ENCODE measurements around the gene OSBPL10. TPM values are rescaled to one million over a fixed set of nuclear protein-coding genes. Genes with fewer than 3 reads are reported as not detected.
"Not testable (repeated sequence)": the region's sequence is repeated elsewhere in the genome, so short reads cannot be mapped to it uniquely, and the experiment has no call there.

OSBPL10 gene
- total RNA-seq, 2 experiments from 2014 or later, result 65.7 to 170 TPM

GRCh38 chr3:31993843-31994242 lies 12.8 kb upstream of the OSBPL10 start:
- H3K9me3 ChIP-seq (ENCODE audit: low read length), result peaks cover 66% of the 10 kb centered on the region
- H3K4me1 ChIP-seq (ENCODE audit: insufficient read depth, low read length, poor library complexity, severe bottlenecking), result peaks cover 3% of the 10 kb centered on the region
- DNase-seq (ENCODE audit: low spot score), result no peak
- H3K4me3 ChIP-seq (ENCODE audit: low read depth, low read length, poor library complexity, severe bottlenecking), result no peak overlapping the region
- H2AFZ ChIP-seq (ENCODE audit: low read length), result no peak overlapping the region
- intact Hi-C loops (cut with micrococcal nuclease; ENCODE audit: unreplicated experiment), result no loop called here
- no TSS peak for BruUV-seq (replicated peaks)
- H4K20me1 ChIP-seq (ENCODE audit: insufficient read depth, low read length), result no peaks in the 10 kb centered on the region
- ChIA-PET CTCF (ENCODE audit: unreplicated experiment) (no interaction called here), POLR2A (interaction anchor here (0.7 kb wide), 1 partner anchor 59 kb away, joined by 3 read pairs; no protein-coding TSS in a partner anchor)
- H3K9me2 ChIP-seq (ENCODE audit: insufficient read depth, low read length), result no peaks in the 10 kb centered on the region
- H3K79me2 ChIP-seq (ENCODE audit: insufficient read depth, low read depth, low read length), result no peaks in the 10 kb centered on the region
- H3K36me3 ChIP-seq (ENCODE audit: insufficient read depth, low read length), result peaks cover 76% of the 10 kb centered on the region
- H3K27ac ChIP-seq (ENCODE audit: low read depth, low read length, poor library complexity, severe bottlenecking), result no peak overlapping the region
- H3K4me2 ChIP-seq (ENCODE audit: low read length), result no peak overlapping the region
- TF ChIP-seq, protein P1, sequence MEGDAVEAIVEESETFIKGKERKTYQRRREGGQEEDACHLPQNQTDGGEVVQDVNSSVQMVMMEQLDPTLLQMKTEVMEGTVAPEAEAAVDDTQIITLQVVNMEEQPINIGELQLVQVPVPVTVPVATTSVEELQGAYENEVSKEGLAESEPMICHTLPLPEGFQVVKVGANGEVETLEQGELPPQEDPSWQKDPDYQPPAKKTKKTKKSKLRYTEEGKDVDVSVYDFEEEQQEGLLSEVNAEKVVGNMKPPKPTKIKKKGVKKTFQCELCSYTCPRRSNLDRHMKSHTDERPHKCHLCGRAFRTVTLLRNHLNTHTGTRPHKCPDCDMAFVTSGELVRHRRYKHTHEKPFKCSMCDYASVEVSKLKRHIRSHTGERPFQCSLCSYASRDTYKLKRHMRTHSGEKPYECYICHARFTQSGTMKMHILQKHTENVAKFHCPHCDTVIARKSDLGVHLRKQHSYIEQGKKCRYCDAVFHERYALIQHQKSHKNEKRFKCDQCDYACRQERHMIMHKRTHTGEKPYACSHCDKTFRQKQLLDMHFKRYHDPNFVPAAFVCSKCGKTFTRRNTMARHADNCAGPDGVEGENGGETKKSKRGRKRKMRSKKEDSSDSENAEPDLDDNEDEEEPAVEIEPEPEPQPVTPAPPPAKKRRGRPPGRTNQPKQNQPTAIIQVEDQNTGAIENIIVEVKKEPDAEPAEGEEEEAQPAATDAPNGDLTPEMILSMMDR (conservative IDR thresholded peaks at IDR 0.05; ENCODE audit: low read length), result no peak
- no peak for TF ChIP-seq EZH2phosphoT487 (IDR thresholded peaks at IDR 0.05; ENCODE audit: borderline replicate concordance, low read depth, low read length)

DNA sequence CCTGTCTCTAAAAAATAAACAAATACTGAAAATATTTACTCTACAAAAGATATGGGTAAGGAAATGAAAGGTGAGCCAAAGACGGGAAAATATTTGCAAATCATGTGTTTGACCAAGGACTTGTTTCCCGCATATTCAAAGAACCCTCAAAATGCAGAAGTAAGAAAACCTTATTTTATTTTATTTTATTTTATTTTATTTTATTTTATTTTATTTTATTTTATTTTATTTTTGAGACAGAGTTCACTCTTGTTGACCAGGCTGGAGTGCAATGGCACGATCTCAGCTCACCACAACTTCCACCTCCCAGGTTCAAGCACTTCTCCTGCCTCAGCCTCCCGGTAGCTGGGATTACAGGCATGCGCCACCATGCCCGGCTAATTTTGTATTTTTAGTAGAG lies 11.9 kb upstream of the OSBPL10 start:
- POLR2A ChIA-PET, result interaction anchor here (0.7 kb wide), 1 partner anchor 231 kb away, joined by 3 read pairs; no protein-coding TSS in a partner anchor
- intact Hi-C loops (cut with micrococcal nuclease; ENCODE audit: unreplicated experiment); H3K79me2 ChIP-seq (ENCODE audit: insufficient read depth, low read depth, low read length); H3K4me3 ChIP-seq (ENCODE audit: low read depth, low read length, poor library complexity, severe bottlenecking); H2AFZ ChIP-seq (ENCODE audit: low read length); BruUV-seq (replicated peaks); H3K9me2 ChIP-seq (ENCODE audit: insufficient read depth, low read length); H3K4me1 ChIP-seq (ENCODE audit: insufficient read depth, low read length, poor library complexity, severe bottlenecking); H3K27ac ChIP-seq (ENCODE audit: low read depth, low read length, poor library complexity, severe bottlenecking); H4K20me1 ChIP-seq (ENCODE audit: insufficient read depth, low read length); H3K4me2 ChIP-seq (ENCODE audit: low read length); DNase-seq (ENCODE audit: low spot score); CTCF ChIA-PET (ENCODE audit: unreplicated experiment): not testable (repeated sequence)
- Histone ChIP-seq H3K9me3 (ENCODE audit: low read length) (peaks cover 70% of the 10 kb centered on the region), H3K36me3 (ENCODE audit: insufficient read depth, low read length) (peaks cover 76% of the 10 kb centered on the region)

GRCh38 chr3:31988271-31988670 lies 7.2 kb upstream of the OSBPL10 start:
- peaks cover 29% of the 10 kb centered on the region for H3K4me1 ChIP-seq (ENCODE audit: insufficient read depth, low read length, poor library complexity, severe bottlenecking)
- no peak for DNase-seq (ENCODE audit: low spot score)
- intact Hi-C loops (cut with micrococcal nuclease; ENCODE audit: unreplicated experiment), result loop anchor here (10.0 kb wide), 1 partner anchor 263 kb away; no protein-coding TSS in a partner anchor
- H3K79me2 ChIP-seq (ENCODE audit: insufficient read depth, low read depth, low read length), result peaks cover 27% of the 10 kb centered on the region
- no peak overlapping the region for H3K4me3 ChIP-seq (ENCODE audit: low read depth, low read length, poor library complexity, severe bottlenecking)
- H3K4me2 ChIP-seq (ENCODE audit: low read length), result no peak overlapping the region
- H2AFZ ChIP-seq (ENCODE audit: low read length), result no peak overlapping the region
- no peaks in the 10 kb centered on the region for H3K9me2 ChIP-seq (ENCODE audit: insufficient read depth, low read length)
- no TSS peak for BruUV-seq (replicated peaks)
- H4K20me1 ChIP-seq (ENCODE audit: insufficient read depth, low read length), result no peaks in the 10 kb centered on the region
- CTCF ChIA-PET (ENCODE audit: unreplicated experiment), result no interaction called here
- peaks cover 98% of the 10 kb centered on the region for H3K36me3 ChIP-seq (ENCODE audit: insufficient read depth, low read length)
- POLR2A ChIA-PET, result interaction anchor here (0.6 to 1.4 kb wide), 2 partner anchors 21 to 30 kb away, joined by 3 to 4 read pairs; no protein-coding TSS in a partner anchor
- no peak overlapping the region for H3K27ac ChIP-seq (ENCODE audit: low read depth, low read length, poor library complexity, severe bottlenecking)
- peaks cover 72% of the 10 kb centered on the region for H3K9me3 ChIP-seq (ENCODE audit: low read length)
- no peak for TF ChIP-seq EZH2phosphoT487 (IDR thresholded peaks at IDR 0.05; ENCODE audit: borderline replicate concordance, low read depth, low read length)
- TF ChIP-seq, protein P1 (conservative IDR thresholded peaks at IDR 0.05; ENCODE audit: low read length), result no peak
